IMR-90 (cell line): ENCODE data around the gene ADM2. TPM values are rescaled to one million over a fixed set of nuclear protein-coding genes. Genes with fewer than 3 reads are reported as not detected.

Experiments
- ATAC-seq: fragments of 200-7000 bp; cut with Tn5 transposase; 2 replicates; pipeline ENCODE4 v1.9.1; 2020; ENCODE audit warnings: low read depth, mild to moderate bottlenecking, moderate library complexity
- BruUV-seq: library from RNA; stranded (reverse); fragments of 400-500 nt; replicated peaks from 2 replicates; lab custom pipeline; 2021; lab: Mats Ljungman, UMichigan
- CTCF ChIA-PET: fragments of 300-600 bp; formaldehyde crosslinking; extraction: SDS; loops from one replicate; lab custom pipeline; 2021; ENCODE audit warnings: antibody characterized with exemption; lab: Yijun Ruan, JAX
- POLR2A ChIA-PET: fragments of 300-600 bp; sonication (Branson Sonifier 250); formaldehyde crosslinking; loops from one replicate; lab custom pipeline; 2022; ENCODE audit warnings: antibody characterized with exemption; ENCODE audit not compliant: unreplicated experiment; lab: Charles Lee
- DNase-seq: peaks from one replicate; pipeline ENCODE4 v3.0.0; 2013
- H2AFZ ChIP-seq: replicated peaks from 2 replicates; pipeline ENCODE3; 2013; ENCODE audit warnings: low read length, mild to moderate bottlenecking; ENCODE audit not compliant: poor library complexity
- H2AK5ac ChIP-seq: 2 replicates; pipeline ENCODE4 v1.6.1; 2013; ENCODE audit warnings: low read depth, low read length, inconsistent platforms
- H2AK9ac ChIP-seq: replicated peaks from 2 replicates; pipeline ENCODE3; 2013; ENCODE audit warnings: mild to moderate bottlenecking, low read depth, low read length, moderate library complexity; ENCODE audit not compliant: poor library complexity
- H2BK120ac ChIP-seq: 2 replicates; pipeline ENCODE4 v1.6.1; 2013; ENCODE audit warnings: low read depth, low read length, inconsistent platforms
- H2BK15ac ChIP-seq: 3 replicates; pipeline ENCODE4 v1.6.1; 2013; ENCODE audit warnings: low read depth, low read length, inconsistent platforms
- H2BK20ac ChIP-seq: 2 replicates; pipeline ENCODE4 v1.6.1; 2013; ENCODE audit warnings: low read depth, mild to moderate bottlenecking, inconsistent platforms, low read length, moderate library complexity
- H2BK5ac ChIP-seq: 2 replicates; pipeline ENCODE4 v1.6.1; 2013; ENCODE audit warnings: mild to moderate bottlenecking, low read depth, low read length, inconsistent platforms; ENCODE audit not compliant: poor library complexity, severe bottlenecking
- H3K14ac ChIP-seq: replicated peaks from 2 replicates; pipeline ENCODE4 v1.6.1; 2013; ENCODE audit warnings: low read depth, low read length, inconsistent platforms
- H3K18ac ChIP-seq: 2 replicates; pipeline ENCODE4 v1.6.1; 2013; ENCODE audit warnings: low read depth, low read length, control low read depth
- H3K23ac ChIP-seq: 2 replicates; pipeline ENCODE4 v1.6.1; 2013; ENCODE audit warnings: low read depth, low read length, inconsistent platforms
- H3K27ac ChIP-seq: 2 replicates; pipeline ENCODE4 v1.5.1; 2013; ENCODE audit warnings: mild to moderate bottlenecking, control low read depth, low read length; ENCODE audit not compliant: insufficient read depth
- H3K27me3 ChIP-seq: 2 replicates; pipeline ENCODE4 v1.6.1; 2013; ENCODE audit warnings: low read length; ENCODE audit not compliant: control insufficient read depth, insufficient read depth
- H3K36me3 ChIP-seq: 2 replicates; pipeline ENCODE4 v1.6.1; 2013; ENCODE audit warnings: low read length, mixed read lengths; ENCODE audit not compliant: control insufficient read depth, insufficient read depth
- H3K4ac ChIP-seq: 2 replicates; pipeline ENCODE4 v1.6.1; 2013; ENCODE audit warnings: low read depth, low read length, inconsistent platforms
- H3K4me1 ChIP-seq: 2 replicates; pipeline ENCODE4 v1.6.1; 2013; ENCODE audit warnings: low read length, mixed read lengths; ENCODE audit not compliant: control insufficient read depth, insufficient read depth
- H3K4me2 ChIP-seq: 2 replicates; pipeline ENCODE4 v1.6.1; 2013; ENCODE audit warnings: low read depth, mild to moderate bottlenecking, control low read depth, low read length, moderate library complexity
- H3K4me3 ChIP-seq: 2 replicates; pipeline ENCODE4 v1.5.1; 2013; ENCODE audit warnings: low read depth, mild to moderate bottlenecking, control low read depth, low read length, moderate library complexity; ENCODE audit not compliant: insufficient read depth
- H3K56ac ChIP-seq: 2 replicates; pipeline ENCODE4 v1.6.1; 2013; ENCODE audit warnings: low read length, inconsistent platforms; ENCODE audit not compliant: insufficient read depth; ENCODE audit errors: extremely low read depth
- H3K79me1 ChIP-seq, 2 experiments: 2 replicates each; pipeline ENCODE4 v1.6.1; 2013; ENCODE audit warnings: low read length in 2 of 2, inconsistent platforms in 1 of 2, low read depth in 1 of 2
- H3K9ac ChIP-seq: 2 replicates; pipeline ENCODE4 v1.6.1; 2013; ENCODE audit warnings: low read depth, low read length, control low read depth
- H3K9me1 ChIP-seq: 2 replicates; pipeline ENCODE4 v1.6.1; 2013; ENCODE audit warnings: low read length, inconsistent platforms; ENCODE audit not compliant: insufficient read depth
- H3K9me3 ChIP-seq: 2 replicates; pipeline ENCODE4 v1.6.1; 2013; ENCODE audit warnings: low read length; ENCODE audit not compliant: control insufficient read depth, insufficient read depth
- H4K20me1 ChIP-seq: 2 replicates; pipeline ENCODE4 v1.6.1; 2013; ENCODE audit warnings: low read length, inconsistent platforms; ENCODE audit not compliant: insufficient read depth
- H4K5ac ChIP-seq: 2 replicates; pipeline ENCODE4 v1.6.1; 2013; ENCODE audit warnings: mild to moderate bottlenecking, low read depth, low read length, control low read depth
- H4K8ac ChIP-seq, 2 experiments: 2 replicates each; pipeline ENCODE4 v1.6.1; 2013; ENCODE audit warnings: low read depth in 2 of 2, low read length in 2 of 2, control low read depth in 1 of 2, inconsistent platforms in 1 of 2
- H4K91ac ChIP-seq: 2 replicates; pipeline ENCODE4 v1.6.1; 2013; ENCODE audit warnings: low read depth, low read length, inconsistent platforms; ENCODE audit not compliant: insufficient read depth
- RCOR1 ChIP-seq: IDR thresholded peaks from 2 replicates; pipeline ENCODE4 v1.6.1; 2012; ENCODE audit warnings: mild to moderate bottlenecking, low read length, improper control_type of control experiment; ENCODE audit not compliant: insufficient replicate concordance
- WGBS, 2 experiments: methylation state at CpG; one replicate each; pipeline versions ENCODE4 v1.1.5 to v1.1.7; 2013; ENCODE audit warnings: missing lambda C conversion rate in 2 of 2; ENCODE audit not compliant: insufficient read length in 1 of 2; ENCODE audit errors: extremely low coverage in 2 of 2; 5-methylcytosine and 5-hydroxymethylcytosine counted together
- dilution Hi-C: fragments of 300-500 bp; cut with HindIII; formaldehyde crosslinking; loops from one replicate; pipeline ENCODE4 v1.14.3; 2018; ENCODE audit warnings: low sequenced_read_pairs; ENCODE audit not compliant: unreplicated experiment
- in situ Hi-C: fragments of 300-500 bp; cut with MboI; formaldehyde crosslinking; loops from 3 replicates; pipeline ENCODE4 v1.14.3; 2019; ENCODE audit warnings: low sequenced_read_pairs, inconsistent platforms, mixed read lengths
- intact Hi-C: fragments of 100-400 bp; cut with micrococcal nuclease; formaldehyde crosslinking; loops from 2 replicates; pipeline ENCODE4 v1.10.0; 2022
- polyA plus RNA-seq, 3 experiments: library from polyadenylated mRNA; depleted of rRNA; stranded (reverse); fragments of >200 nt; gene quantifications; 2 replicates each; pipeline ENCODE4 v1.2.3, GENCODE V29; 2012; ENCODE audit warnings: low replicate concordance in 1 of 3
- total RNA-seq: library from RNA; depleted of rRNA; stranded (reverse); fragments of >200 nt; gene quantifications from 2 replicates; pipeline ENCODE4 v1.2.3, GENCODE V29; 2012
- TF ChIP-seq, protein P1 (sequence below): fragments of 150-350 bp; IDR thresholded peaks from 2 replicates; pipeline ENCODE4 v1.6.1; 2017; ENCODE audit warnings: mild to moderate bottlenecking, antibody characterized with exemption, low read length, low read depth

The ADM2 gene
- total and polyA plus RNA-seq, 2 of the 4 experiments (the other 2 are of a cell fraction) = 0.18 to 2.3 TPM

DNA sequence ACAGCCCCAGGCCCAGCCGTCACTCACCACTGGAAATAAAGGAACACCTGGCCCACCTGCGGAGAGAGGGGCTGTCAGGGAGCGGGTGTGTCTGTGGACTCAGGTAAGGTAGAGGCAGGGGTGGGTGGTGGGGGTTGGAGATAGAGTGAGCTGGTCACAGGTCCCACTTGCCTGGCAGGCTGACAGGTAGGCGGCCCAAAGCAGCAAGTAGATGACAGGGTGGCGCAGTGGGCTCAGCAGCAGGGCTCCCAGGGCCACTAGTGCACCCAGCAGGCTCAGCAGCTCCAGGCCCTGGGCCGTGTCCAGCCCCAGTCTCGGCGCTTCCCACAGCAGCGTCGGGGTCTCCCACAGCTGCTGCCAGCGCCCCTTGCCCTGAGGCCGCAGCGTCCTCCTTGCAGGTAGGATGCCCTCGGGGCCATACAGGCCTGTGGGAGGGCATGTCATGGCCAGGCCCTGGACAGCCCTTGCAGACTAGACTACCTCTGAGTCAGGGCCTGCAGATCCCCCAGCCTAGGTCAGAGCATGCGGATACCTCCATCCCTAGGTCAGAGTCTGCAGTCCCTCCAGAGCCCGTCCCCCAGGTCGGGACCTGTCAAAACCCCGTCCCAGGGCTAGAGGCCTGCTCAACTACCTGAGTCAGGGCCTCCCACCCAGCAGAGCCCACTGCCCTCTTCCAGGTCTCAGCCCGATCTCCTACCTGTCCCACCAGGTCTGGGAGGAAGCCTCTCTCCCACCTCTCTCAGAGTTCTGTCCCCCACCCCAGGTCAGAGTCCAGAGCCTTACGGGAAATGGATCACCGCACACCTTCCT is 25.5 kb downstream of the ADM2 start:
- Histone ChIP-seq H4K8ac (peak overlapping the region; percentile 80 to 90), H4K20me1 (no peaks in the 10 kb centered on the region; the same call in 1 of the 2 replicates), H3K27ac (peak overlapping the region; percentile 95), H3K9ac (peak overlapping the region; percentile 98), H2BK15ac (peak overlapping the region; percentile 0; the same call in 1 of the 3 replicates), H2BK20ac (no peak overlapping the region), H3K18ac (peak overlapping the region; percentile 81; the same call in 1 of the 2 replicates), H2BK120ac (peak overlapping the region; percentile 70), H2AFZ (peak overlapping the region; percentile 99), H3K4me3 (peak overlapping the region; percentile 100), H3K56ac (peak overlapping the region; percentile 81), H2BK5ac (peak overlapping the region; percentile 88), H3K4me2 (peak overlapping the region; percentile 87), H2AK9ac (peak overlapping the region; percentile 100), H3K4me1 (peaks cover 4% of the 10 kb centered on the region), H3K79me1 (peaks cover 8 to 49% of the 10 kb centered on the region in 2 experiments), H4K91ac (peak overlapping the region; percentile 70), H4K5ac (peak overlapping the region; percentile 98), H3K36me3 (peaks cover 28% of the 10 kb centered on the region), H2AK5ac (peak overlapping the region; percentile 97), H3K23ac (peak overlapping the region; percentile 73), H3K27me3 (no peaks in the 10 kb centered on the region), H3K4ac (peak overlapping the region; percentile 97), H3K14ac (peak overlapping the region; percentile 87), H3K9me1 (no peaks in the 10 kb centered on the region), H3K9me3 (no peaks in the 10 kb centered on the region)
- dilution Hi-C loops (no loop called here), in situ Hi-C loops (no loop called here), intact Hi-C loops (no loop called here)
- ATAC-seq = no peak; the same call in 1 of the 2 replicates
- no TSS peak for BruUV-seq
- ChIA-PET POLR2A (no interaction called here), CTCF (no interaction called here)
- TF ChIP-seq, protein P1, sequence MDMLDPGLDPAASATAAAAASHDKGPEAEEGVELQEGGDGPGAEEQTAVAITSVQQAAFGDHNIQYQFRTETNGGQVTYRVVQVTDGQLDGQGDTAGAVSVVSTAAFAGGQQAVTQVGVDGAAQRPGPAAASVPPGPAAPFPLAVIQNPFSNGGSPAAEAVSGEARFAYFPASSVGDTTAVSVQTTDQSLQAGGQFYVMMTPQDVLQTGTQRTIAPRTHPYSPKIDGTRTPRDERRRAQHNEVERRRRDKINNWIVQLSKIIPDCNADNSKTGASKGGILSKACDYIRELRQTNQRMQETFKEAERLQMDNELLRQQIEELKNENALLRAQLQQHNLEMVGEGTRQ = no peak
- TF ChIP-seq RCOR1 = no peak
- DNase-seq = no peak
- WGBS, 2 experiments = 23% methylated on average over 9 of the region's 21 CpGs; no CpG with 5 or more reads in 1 of the 2 experiments
